ENCODE measurements around the gene TCF19.
A peak's percentile ranks its signal among the peaks of the same experiment; 100 is the strongest.
"Not testable (repeated sequence)": the region's sequence is repeated elsewhere in the genome, so short reads cannot be mapped to it uniquely, and the experiment has no call there.

Gene TCF19

GRCh38 chr6:31187780-31188194 is 29.4 kb downstream of the TCF19 start:
- no peak for DNase-seq (ENCODE audit: low read depth)
- H3K4me3 ChIP-seq (ENCODE audit: low read length): no peak overlapping the region
- TF ChIP-seq, protein P1, sequence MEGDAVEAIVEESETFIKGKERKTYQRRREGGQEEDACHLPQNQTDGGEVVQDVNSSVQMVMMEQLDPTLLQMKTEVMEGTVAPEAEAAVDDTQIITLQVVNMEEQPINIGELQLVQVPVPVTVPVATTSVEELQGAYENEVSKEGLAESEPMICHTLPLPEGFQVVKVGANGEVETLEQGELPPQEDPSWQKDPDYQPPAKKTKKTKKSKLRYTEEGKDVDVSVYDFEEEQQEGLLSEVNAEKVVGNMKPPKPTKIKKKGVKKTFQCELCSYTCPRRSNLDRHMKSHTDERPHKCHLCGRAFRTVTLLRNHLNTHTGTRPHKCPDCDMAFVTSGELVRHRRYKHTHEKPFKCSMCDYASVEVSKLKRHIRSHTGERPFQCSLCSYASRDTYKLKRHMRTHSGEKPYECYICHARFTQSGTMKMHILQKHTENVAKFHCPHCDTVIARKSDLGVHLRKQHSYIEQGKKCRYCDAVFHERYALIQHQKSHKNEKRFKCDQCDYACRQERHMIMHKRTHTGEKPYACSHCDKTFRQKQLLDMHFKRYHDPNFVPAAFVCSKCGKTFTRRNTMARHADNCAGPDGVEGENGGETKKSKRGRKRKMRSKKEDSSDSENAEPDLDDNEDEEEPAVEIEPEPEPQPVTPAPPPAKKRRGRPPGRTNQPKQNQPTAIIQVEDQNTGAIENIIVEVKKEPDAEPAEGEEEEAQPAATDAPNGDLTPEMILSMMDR (IDR thresholded peaks at IDR 0.05; ENCODE audit: insufficient read depth, low read depth, low read length, missing control alignments): no peak

- not testable (repeated sequence) for DNase-seq (ENCODE audit: low read depth); H3K4me3 ChIP-seq (ENCODE audit: low read length)
Observed at GRCh38 chr6:31189223-31189622, 30.8 kb downstream of the TCF19 start.

DNA sequence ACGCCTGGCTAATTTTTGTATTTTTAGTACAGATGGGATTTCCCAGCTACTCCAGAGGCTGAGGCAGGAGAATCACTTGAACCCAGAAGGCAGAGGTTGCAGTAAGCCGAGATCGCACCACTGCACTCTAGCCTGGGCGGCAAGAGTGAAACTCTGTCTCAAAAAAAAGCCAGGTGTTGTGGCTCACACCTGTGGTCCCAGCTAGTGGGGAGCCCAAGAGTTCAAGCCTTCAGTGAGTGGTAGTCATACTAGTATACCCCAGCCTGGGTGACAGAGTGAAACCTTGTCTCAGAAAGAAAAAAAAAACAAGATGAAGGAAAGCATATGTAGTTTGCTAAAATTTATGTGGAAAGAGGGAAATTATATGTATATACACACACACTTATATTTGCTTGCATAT is 32.1 kb downstream of the TCF19 start:
- TF ChIP-seq, protein P1 (IDR thresholded peaks at IDR 0.05; ENCODE audit: insufficient read depth, low read depth, low read length, missing control alignments): no peak
- DNase-seq (ENCODE audit: low read depth): no peak
- H3K4me3 ChIP-seq (ENCODE audit: low read length): no peak overlapping the region

GRCh38 chr6:31192431-31193105 is 34.2 kb downstream of the TCF19 start:
- DNase-seq (ENCODE audit: low read depth): peak; percentile 80
- TF ChIP-seq, protein P1 (IDR thresholded peaks at IDR 0.05; ENCODE audit: insufficient read depth, low read depth, low read length, missing control alignments): peak; percentile 68
- H3K4me3 ChIP-seq (ENCODE audit: low read length): not testable (repeated sequence)

GRCh38 chr6:31193206-31193605 is 34.8 kb downstream of the TCF19 start:
- TF ChIP-seq, protein P1 (IDR thresholded peaks at IDR 0.05; ENCODE audit: insufficient read depth, low read depth, low read length, missing control alignments): peak; percentile 4
- no peak for DNase-seq (ENCODE audit: low read depth)
- no peak overlapping the region for H3K4me3 ChIP-seq (ENCODE audit: low read length)

DNA sequence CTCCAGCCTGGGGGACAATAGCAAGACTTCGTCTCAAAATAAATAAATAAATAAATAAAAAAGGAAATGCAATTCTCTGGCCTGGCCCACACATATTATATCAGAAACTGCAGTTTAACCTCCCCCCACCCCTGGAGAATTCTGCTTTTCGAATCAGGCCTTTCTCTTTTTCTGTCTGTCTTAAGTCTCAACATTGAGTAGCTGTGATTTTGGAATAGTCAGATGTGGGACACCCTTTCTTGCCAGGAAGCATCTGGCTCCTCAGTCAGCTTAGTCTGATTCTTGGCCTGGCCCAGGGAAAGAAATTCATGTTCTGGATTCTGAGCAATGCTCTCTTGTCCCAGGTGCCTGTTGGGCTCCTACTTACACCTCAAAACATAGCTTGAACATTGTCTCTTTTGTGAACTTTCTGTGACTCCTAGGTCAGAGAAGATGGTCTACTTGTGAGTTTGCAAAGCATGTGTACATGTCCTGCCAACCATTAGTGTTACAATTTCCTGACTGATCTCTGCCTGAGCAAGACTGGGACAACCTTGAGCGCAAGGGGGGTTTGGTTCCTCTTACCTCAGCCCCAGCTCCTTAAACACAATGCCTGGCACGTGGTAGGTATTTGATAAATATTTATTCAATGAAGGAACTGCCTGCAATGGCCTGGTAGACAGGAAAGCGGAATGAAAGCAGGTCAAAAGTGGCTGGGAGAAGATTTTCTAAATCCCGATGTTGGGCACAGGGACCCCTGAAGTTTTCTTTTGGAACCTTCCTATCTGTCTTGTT is 35.9 kb downstream of the TCF19 start:
- TF ChIP-seq, protein P1 (IDR thresholded peaks at IDR 0.05; ENCODE audit: insufficient read depth, low read depth, low read length, missing control alignments): no peak
- no peak overlapping the region for H3K4me3 ChIP-seq (ENCODE audit: low read length)
- no peak for DNase-seq (ENCODE audit: low read depth)

DNA sequence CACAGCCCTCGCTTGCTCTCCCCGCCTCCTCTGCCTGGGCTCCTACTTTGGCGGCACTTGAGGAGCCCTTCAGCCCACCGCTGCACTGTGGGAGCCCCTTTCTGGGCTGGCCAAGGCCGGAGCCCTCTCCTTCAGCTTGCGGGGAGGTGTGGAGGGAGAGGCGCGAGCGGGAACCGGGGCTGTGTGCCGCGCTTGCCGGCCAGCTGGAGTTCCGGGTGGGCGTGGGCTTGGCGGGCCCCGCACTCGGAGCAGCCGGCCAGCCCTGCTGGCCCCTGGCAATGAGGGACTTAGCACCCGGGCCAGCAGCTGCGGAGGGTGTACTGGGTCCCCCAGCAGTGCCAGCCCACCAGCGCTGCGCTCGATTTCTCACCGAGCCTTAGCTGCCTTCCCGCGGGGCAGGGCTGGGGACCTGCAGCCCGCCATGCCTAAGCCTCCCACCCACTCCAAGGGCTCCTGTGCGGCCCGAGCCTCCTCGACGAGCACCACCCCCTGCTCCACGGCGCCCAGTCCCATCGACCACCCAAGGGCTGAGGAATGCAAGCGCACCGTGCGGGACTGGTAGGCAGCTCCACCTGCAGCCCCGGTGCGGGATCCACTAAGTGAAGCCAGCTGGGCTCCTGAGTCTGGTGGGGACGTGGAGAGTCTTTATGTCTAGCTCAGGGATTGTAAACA is 37.1 kb downstream of the TCF19 start:
- H3K4me3 ChIP-seq (ENCODE audit: low read length); DNase-seq (ENCODE audit: low read depth): not testable (repeated sequence)

- not testable (repeated sequence) for H3K4me3 ChIP-seq (ENCODE audit: low read length); DNase-seq (ENCODE audit: low read depth)
Observed at GRCh38 chr6:31196251-31197022, 38.0 kb downstream of the TCF19 start.
